ENCODE measurements around the gene GPS2.

Gene GPS2

GRCh38 chr17:7279448-7279847 is 35.7 kb downstream of the GPS2 start:
- no peak overlapping the region for H3K4me3 ChIP-seq (ENCODE audit: low read depth, low read length)

GRCh38 chr17:7266784-7267183 is 48.4 kb downstream of the GPS2 start:
- no peak for TF ChIP-seq CTCF (IDR thresholded peaks at IDR 0.05; ENCODE audit: low read depth, low read length)
- no peak overlapping the region for H3K4me3 ChIP-seq (ENCODE audit: low read depth, low read length)

More at GRCh38 chr17:7279448-7279847, 35.7 kb downstream of the GPS2 start:
- TF ChIP-seq CTCF (IDR thresholded peaks at IDR 0.05; ENCODE audit: low read depth, low read length): no peak

- H3K4me3 ChIP-seq (ENCODE audit: low read depth, low read length): no peak overlapping the region
- TF ChIP-seq CTCF (IDR thresholded peaks at IDR 0.05; ENCODE audit: low read depth, low read length): no peak
These were observed 51.4 kb downstream of the GPS2 start for GRCh38 chr17:7263801-7264078.

- H3K4me3 ChIP-seq (ENCODE audit: low read depth, low read length): no peak overlapping the region
- TF ChIP-seq CTCF (IDR thresholded peaks at IDR 0.05; ENCODE audit: low read depth, low read length): no peak
These were observed 52.0 kb downstream of the GPS2 start for GRCh38 chr17:7262935-7263800.
